IMR-90 (cell line): ENCODE measurements around the gene ATP1A1. TPM values are rescaled to one million over a fixed set of nuclear protein-coding genes. Genes with fewer than 3 reads are reported as not detected.

Source experiments
- ATAC-seq: fragments of 200-7000 bp; cut with Tn5 transposase; 2 replicates; pipeline ENCODE4 v1.9.1; 2020; ENCODE audit warnings: low read depth, mild to moderate bottlenecking, moderate library complexity
- BruUV-seq: library from RNA; stranded (reverse); fragments of 400-500 nt; replicated peaks from 2 replicates; lab custom pipeline; 2021; lab: Mats Ljungman, UMichigan
- CTCF ChIA-PET: fragments of 300-600 bp; formaldehyde crosslinking; extraction: SDS; loops from one replicate; lab custom pipeline; 2021; ENCODE audit warnings: antibody characterized with exemption; lab: Yijun Ruan, JAX
- POLR2A ChIA-PET: fragments of 300-600 bp; sonication (Branson Sonifier 250); formaldehyde crosslinking; loops from one replicate; lab custom pipeline; 2022; ENCODE audit warnings: antibody characterized with exemption; ENCODE audit not compliant: unreplicated experiment; lab: Charles Lee
- DNase-seq: peaks from one replicate; pipeline ENCODE4 v3.0.0; 2013
- H2AFZ ChIP-seq: replicated peaks from 2 replicates; pipeline ENCODE3; 2013; ENCODE audit warnings: low read length, mild to moderate bottlenecking; ENCODE audit not compliant: poor library complexity
- H2AK5ac ChIP-seq: 2 replicates; pipeline ENCODE4 v1.6.1; 2013; ENCODE audit warnings: low read depth, low read length, inconsistent platforms
- H2AK9ac ChIP-seq: replicated peaks from 2 replicates; pipeline ENCODE3; 2013; ENCODE audit warnings: mild to moderate bottlenecking, low read depth, low read length, moderate library complexity; ENCODE audit not compliant: poor library complexity
- H2BK120ac ChIP-seq: 2 replicates; pipeline ENCODE4 v1.6.1; 2013; ENCODE audit warnings: low read depth, low read length, inconsistent platforms
- H2BK15ac ChIP-seq: 3 replicates; pipeline ENCODE4 v1.6.1; 2013; ENCODE audit warnings: low read depth, low read length, inconsistent platforms
- H2BK20ac ChIP-seq: 2 replicates; pipeline ENCODE4 v1.6.1; 2013; ENCODE audit warnings: low read depth, mild to moderate bottlenecking, inconsistent platforms, low read length, moderate library complexity
- H2BK5ac ChIP-seq: 2 replicates; pipeline ENCODE4 v1.6.1; 2013; ENCODE audit warnings: mild to moderate bottlenecking, low read depth, low read length, inconsistent platforms; ENCODE audit not compliant: poor library complexity, severe bottlenecking
- H3K14ac ChIP-seq: replicated peaks from 2 replicates; pipeline ENCODE4 v1.6.1; 2013; ENCODE audit warnings: low read depth, low read length, inconsistent platforms
- H3K18ac ChIP-seq: 2 replicates; pipeline ENCODE4 v1.6.1; 2013; ENCODE audit warnings: low read depth, low read length, control low read depth
- H3K23ac ChIP-seq: 2 replicates; pipeline ENCODE4 v1.6.1; 2013; ENCODE audit warnings: low read depth, low read length, inconsistent platforms
- H3K27ac ChIP-seq: 2 replicates; pipeline ENCODE4 v1.5.1; 2013; ENCODE audit warnings: mild to moderate bottlenecking, control low read depth, low read length; ENCODE audit not compliant: insufficient read depth
- H3K27me3 ChIP-seq: 2 replicates; pipeline ENCODE4 v1.6.1; 2013; ENCODE audit warnings: low read length; ENCODE audit not compliant: control insufficient read depth, insufficient read depth
- H3K36me3 ChIP-seq: 2 replicates; pipeline ENCODE4 v1.6.1; 2013; ENCODE audit warnings: low read length, mixed read lengths; ENCODE audit not compliant: control insufficient read depth, insufficient read depth
- H3K4ac ChIP-seq: 2 replicates; pipeline ENCODE4 v1.6.1; 2013; ENCODE audit warnings: low read depth, low read length, inconsistent platforms
- H3K4me1 ChIP-seq: 2 replicates; pipeline ENCODE4 v1.6.1; 2013; ENCODE audit warnings: low read length, mixed read lengths; ENCODE audit not compliant: control insufficient read depth, insufficient read depth
- H3K4me2 ChIP-seq: 2 replicates; pipeline ENCODE4 v1.6.1; 2013; ENCODE audit warnings: low read depth, mild to moderate bottlenecking, control low read depth, low read length, moderate library complexity
- H3K4me3 ChIP-seq: 2 replicates; pipeline ENCODE4 v1.5.1; 2013; ENCODE audit warnings: low read depth, mild to moderate bottlenecking, control low read depth, low read length, moderate library complexity; ENCODE audit not compliant: insufficient read depth
- H3K56ac ChIP-seq: 2 replicates; pipeline ENCODE4 v1.6.1; 2013; ENCODE audit warnings: low read length, inconsistent platforms; ENCODE audit not compliant: insufficient read depth; ENCODE audit errors: extremely low read depth
- H3K79me1 ChIP-seq, 2 experiments: 2 replicates each; pipeline ENCODE4 v1.6.1; 2013; ENCODE audit warnings: low read length in 2 of 2, inconsistent platforms in 1 of 2, low read depth in 1 of 2
- H3K9ac ChIP-seq: 2 replicates; pipeline ENCODE4 v1.6.1; 2013; ENCODE audit warnings: low read depth, low read length, control low read depth
- H3K9me1 ChIP-seq: 2 replicates; pipeline ENCODE4 v1.6.1; 2013; ENCODE audit warnings: low read length, inconsistent platforms; ENCODE audit not compliant: insufficient read depth
- H3K9me3 ChIP-seq: 2 replicates; pipeline ENCODE4 v1.6.1; 2013; ENCODE audit warnings: low read length; ENCODE audit not compliant: control insufficient read depth, insufficient read depth
- H4K20me1 ChIP-seq: 2 replicates; pipeline ENCODE4 v1.6.1; 2013; ENCODE audit warnings: low read length, inconsistent platforms; ENCODE audit not compliant: insufficient read depth
- H4K5ac ChIP-seq: 2 replicates; pipeline ENCODE4 v1.6.1; 2013; ENCODE audit warnings: mild to moderate bottlenecking, low read depth, low read length, control low read depth
- H4K8ac ChIP-seq, 2 experiments: 2 replicates each; pipeline ENCODE4 v1.6.1; 2013; ENCODE audit warnings: low read depth in 2 of 2, low read length in 2 of 2, control low read depth in 1 of 2, inconsistent platforms in 1 of 2
- H4K91ac ChIP-seq: 2 replicates; pipeline ENCODE4 v1.6.1; 2013; ENCODE audit warnings: low read depth, low read length, inconsistent platforms; ENCODE audit not compliant: insufficient read depth
- BHLHE40 ChIP-seq: fragments of 150-350 bp; IDR thresholded peaks from 2 replicates; pipeline ENCODE4 v1.6.1; 2016; ENCODE audit warnings: mild to moderate bottlenecking, low read depth, low read length
- CEBPB ChIP-seq: IDR thresholded peaks from 2 replicates; pipeline ENCODE4 v1.6.1; 2012; ENCODE audit warnings: low read depth, low read length, improper control_type of control experiment
- CHD1 ChIP-seq: IDR thresholded peaks from 2 replicates; pipeline ENCODE4 v1.6.1; 2012; ENCODE audit warnings: low read depth, low read length, improper control_type of control experiment
- CTCF ChIP-seq: conservative IDR thresholded peaks from 2 replicates; pipeline ENCODE4 v1.5.1; 2012; ENCODE audit warnings: mild to moderate bottlenecking, low read depth, low read length, improper control_type of control experiment
- ELK1 ChIP-seq: fragments of 150-350 bp; IDR thresholded peaks from 2 replicates; pipeline ENCODE4 v1.6.1; 2016; ENCODE audit warnings: low read depth, mild to moderate bottlenecking, low read length, moderate library complexity, borderline replicate concordance
- FOS ChIP-seq: fragments of 150-350 bp; IDR thresholded peaks from 2 replicates; pipeline ENCODE4 v1.6.1; 2016; ENCODE audit warnings: low read depth, low read length
- MAFK ChIP-seq: IDR thresholded peaks from 2 replicates; pipeline ENCODE4 v1.6.1; 2012; ENCODE audit warnings: low read depth, low read length, improper control_type of control experiment
- MAZ ChIP-seq: IDR thresholded peaks from 2 replicates; pipeline ENCODE4 v1.6.1; 2012; ENCODE audit warnings: low read depth, mild to moderate bottlenecking, low read length, improper control_type of control experiment, moderate library complexity, borderline replicate concordance
- MXI1 ChIP-seq: IDR thresholded peaks from 2 replicates; pipeline ENCODE4 v1.6.1; 2012; ENCODE audit warnings: low read depth, mild to moderate bottlenecking, low read length, moderate library complexity, borderline replicate concordance
- NFE2L2 ChIP-seq: fragments of 150-350 bp; IDR thresholded peaks from 2 replicates; pipeline ENCODE4 v1.6.1; 2016; ENCODE audit warnings: low read depth, mild to moderate bottlenecking, low read length
- POLR2A ChIP-seq: IDR thresholded peaks from 2 replicates; pipeline ENCODE4 v1.6.1; 2012; ENCODE audit warnings: mild to moderate bottlenecking, low read depth, low read length
- RAD21 ChIP-seq: IDR thresholded peaks from 2 replicates; pipeline ENCODE4 v1.6.1; 2012; ENCODE audit warnings: low read length, improper control_type of control experiment
- RCOR1 ChIP-seq: IDR thresholded peaks from 2 replicates; pipeline ENCODE4 v1.6.1; 2012; ENCODE audit warnings: mild to moderate bottlenecking, low read length, improper control_type of control experiment; ENCODE audit not compliant: insufficient replicate concordance
- RFX5 ChIP-seq: IDR thresholded peaks from 2 replicates; pipeline ENCODE4 v1.8.0; 2012; ENCODE audit warnings: low read depth, mild to moderate bottlenecking, low read length, moderate library complexity
- SMC3 ChIP-seq: fragments of 150-350 bp; IDR thresholded peaks from 2 replicates; pipeline ENCODE4 v1.6.1; 2016; ENCODE audit warnings: low read depth, mild to moderate bottlenecking, antibody characterized with exemption, low read length, moderate library complexity
- WGBS, 2 experiments: methylation state at CpG; one replicate each; pipeline versions ENCODE4 v1.1.5 to v1.1.7; 2013; ENCODE audit warnings: missing lambda C conversion rate in 2 of 2; ENCODE audit not compliant: insufficient read length in 1 of 2; ENCODE audit errors: extremely low coverage in 2 of 2; 5-methylcytosine and 5-hydroxymethylcytosine counted together
- dilution Hi-C: fragments of 300-500 bp; cut with HindIII; formaldehyde crosslinking; loops from one replicate; pipeline ENCODE4 v1.14.3; 2018; ENCODE audit warnings: low sequenced_read_pairs; ENCODE audit not compliant: unreplicated experiment
- in situ Hi-C: fragments of 300-500 bp; cut with MboI; formaldehyde crosslinking; loops from 3 replicates; pipeline ENCODE4 v1.14.3; 2019; ENCODE audit warnings: low sequenced_read_pairs, inconsistent platforms, mixed read lengths
- intact Hi-C: fragments of 100-400 bp; cut with micrococcal nuclease; formaldehyde crosslinking; loops from 2 replicates; pipeline ENCODE4 v1.10.0; 2022
- polyA plus RNA-seq, 3 experiments: library from polyadenylated mRNA; depleted of rRNA; stranded (reverse); fragments of >200 nt; gene quantifications; 2 replicates each; pipeline ENCODE4 v1.2.3, GENCODE V29; 2012; ENCODE audit warnings: low replicate concordance in 1 of 3
- total RNA-seq: library from RNA; depleted of rRNA; stranded (reverse); fragments of >200 nt; gene quantifications from 2 replicates; pipeline ENCODE4 v1.2.3, GENCODE V29; 2012
- TF ChIP-seq, protein P1 (sequence below): fragments of 150-350 bp; IDR thresholded peaks from 2 replicates; pipeline ENCODE4 v1.6.1; 2017; ENCODE audit warnings: mild to moderate bottlenecking, antibody characterized with exemption, low read length, low read depth

ATP1A1 gene
- total and polyA plus RNA-seq, 2 of the 4 experiments (the other 2 are of a cell fraction), result 116 to 125 TPM

DNA sequence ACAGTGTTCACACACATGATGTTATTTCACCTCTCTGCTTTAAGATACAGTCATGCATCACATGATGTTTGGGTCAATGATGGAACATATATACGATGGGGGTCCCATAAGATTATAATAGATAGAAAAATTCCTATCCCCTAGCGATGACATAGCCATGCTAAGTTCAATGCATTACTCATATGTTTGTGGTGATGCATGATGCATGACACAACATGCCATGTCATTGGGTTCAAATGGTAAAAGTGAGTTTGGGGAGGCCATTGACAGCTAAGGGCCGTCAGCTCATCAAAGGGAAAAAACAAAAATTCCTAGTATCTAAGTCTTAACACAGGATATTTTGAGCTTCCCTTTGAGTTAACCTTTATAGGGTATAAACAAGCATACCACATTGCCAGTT, 73.6 kb downstream of the ATP1A1 start:
- Histone ChIP-seq H2BK5ac (no peak overlapping the region), H2BK120ac (no peak overlapping the region), H3K36me3 (no peaks in the 10 kb centered on the region), H4K20me1 (no peaks in the 10 kb centered on the region), H3K4me2 (no peak overlapping the region), H3K4me1 (no peaks in the 10 kb centered on the region), H2AK5ac (no peak overlapping the region), H4K8ac (no peak overlapping the region), H4K5ac (no peak overlapping the region), H2BK15ac (no peak overlapping the region), H3K27me3 (peaks cover 13% of the 10 kb centered on the region), H3K4ac (no peak overlapping the region), H3K9me1 (no peaks in the 10 kb centered on the region), H3K18ac (no peak overlapping the region), H3K27ac (no peak overlapping the region), H2AFZ (no peak overlapping the region), H3K56ac (no peak overlapping the region), H4K91ac (no peak overlapping the region), H3K9ac (no peak overlapping the region), H3K79me1 (no peaks in the 10 kb centered on the region), H2BK20ac (no peak overlapping the region), H2AK9ac (no peak overlapping the region), H3K14ac (no peak overlapping the region), H3K23ac (no peak overlapping the region), H3K4me3 (no peak overlapping the region), H3K9me3 (no peaks in the 10 kb centered on the region)
- CTCF ChIA-PET, result no interaction called here
- WGBS, 2 experiments, result no CpG with 5 or more reads among the region's 3 CpGs
- no TSS peak for BruUV-seq
- ATAC-seq (no peak), DNase-seq (no peak)
- dilution Hi-C loops (no loop called here), in situ Hi-C loops (no loop called here), intact Hi-C loops (no loop called here)
- POLR2A ChIA-PET, result no interaction called here
- TF ChIP-seq RAD21, result no peak
- TF ChIP-seq MAFK, result no peak
- TF ChIP-seq RCOR1, result no peak
- TF ChIP-seq CEBPB, result no peak
- TF ChIP-seq CTCF, result no peak
- TF ChIP-seq FOS, result no peak
- TF ChIP-seq MXI1, result no peak
- no peak for TF ChIP-seq SMC3
- no peak for TF ChIP-seq NFE2L2
- TF ChIP-seq POLR2A, result no peak
- TF ChIP-seq MAZ, result no peak
- no peak for TF ChIP-seq RFX5
- no peak for TF ChIP-seq BHLHE40
- no peak for TF ChIP-seq ELK1
- TF ChIP-seq, protein P1, sequence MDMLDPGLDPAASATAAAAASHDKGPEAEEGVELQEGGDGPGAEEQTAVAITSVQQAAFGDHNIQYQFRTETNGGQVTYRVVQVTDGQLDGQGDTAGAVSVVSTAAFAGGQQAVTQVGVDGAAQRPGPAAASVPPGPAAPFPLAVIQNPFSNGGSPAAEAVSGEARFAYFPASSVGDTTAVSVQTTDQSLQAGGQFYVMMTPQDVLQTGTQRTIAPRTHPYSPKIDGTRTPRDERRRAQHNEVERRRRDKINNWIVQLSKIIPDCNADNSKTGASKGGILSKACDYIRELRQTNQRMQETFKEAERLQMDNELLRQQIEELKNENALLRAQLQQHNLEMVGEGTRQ, result no peak
- no peak for TF ChIP-seq CHD1
